IMR-90 (cell line): ENCODE data around the gene SGK1. TPM values are rescaled to one million over a fixed set of nuclear protein-coding genes. Genes with fewer than 3 reads are reported as not detected.

Source experiments
- ATAC-seq: fragments of 200-7000 bp; cut with Tn5 transposase; 2 replicates; pipeline ENCODE4 v1.9.1; 2020; ENCODE audit warnings: low read depth, mild to moderate bottlenecking, moderate library complexity
- BruUV-seq: library from RNA; stranded (reverse); fragments of 400-500 nt; replicated peaks from 2 replicates; lab custom pipeline; 2021; lab: Mats Ljungman, UMichigan
- CTCF ChIA-PET: fragments of 300-600 bp; formaldehyde crosslinking; extraction: SDS; loops from one replicate; lab custom pipeline; 2021; ENCODE audit warnings: antibody characterized with exemption; lab: Yijun Ruan, JAX
- POLR2A ChIA-PET: fragments of 300-600 bp; sonication (Branson Sonifier 250); formaldehyde crosslinking; loops from one replicate; lab custom pipeline; 2022; ENCODE audit warnings: antibody characterized with exemption; ENCODE audit not compliant: unreplicated experiment; lab: Charles Lee
- DNase-seq: peaks from one replicate; pipeline ENCODE4 v3.0.0; 2013
- H2AFZ ChIP-seq: replicated peaks from 2 replicates; pipeline ENCODE3; 2013; ENCODE audit warnings: low read length, mild to moderate bottlenecking; ENCODE audit not compliant: poor library complexity
- H2AK5ac ChIP-seq: 2 replicates; pipeline ENCODE4 v1.6.1; 2013; ENCODE audit warnings: low read depth, low read length, inconsistent platforms
- H2AK9ac ChIP-seq: replicated peaks from 2 replicates; pipeline ENCODE3; 2013; ENCODE audit warnings: mild to moderate bottlenecking, low read depth, low read length, moderate library complexity; ENCODE audit not compliant: poor library complexity
- H2BK120ac ChIP-seq: 2 replicates; pipeline ENCODE4 v1.6.1; 2013; ENCODE audit warnings: low read depth, low read length, inconsistent platforms
- H2BK15ac ChIP-seq: 3 replicates; pipeline ENCODE4 v1.6.1; 2013; ENCODE audit warnings: low read depth, low read length, inconsistent platforms
- H2BK20ac ChIP-seq: 2 replicates; pipeline ENCODE4 v1.6.1; 2013; ENCODE audit warnings: low read depth, mild to moderate bottlenecking, inconsistent platforms, low read length, moderate library complexity
- H2BK5ac ChIP-seq: 2 replicates; pipeline ENCODE4 v1.6.1; 2013; ENCODE audit warnings: mild to moderate bottlenecking, low read depth, low read length, inconsistent platforms; ENCODE audit not compliant: poor library complexity, severe bottlenecking
- H3K14ac ChIP-seq: replicated peaks from 2 replicates; pipeline ENCODE4 v1.6.1; 2013; ENCODE audit warnings: low read depth, low read length, inconsistent platforms
- H3K18ac ChIP-seq: 2 replicates; pipeline ENCODE4 v1.6.1; 2013; ENCODE audit warnings: low read depth, low read length, control low read depth
- H3K23ac ChIP-seq: 2 replicates; pipeline ENCODE4 v1.6.1; 2013; ENCODE audit warnings: low read depth, low read length, inconsistent platforms
- H3K27ac ChIP-seq: 2 replicates; pipeline ENCODE4 v1.5.1; 2013; ENCODE audit warnings: mild to moderate bottlenecking, control low read depth, low read length; ENCODE audit not compliant: insufficient read depth
- H3K27me3 ChIP-seq: 2 replicates; pipeline ENCODE4 v1.6.1; 2013; ENCODE audit warnings: low read length; ENCODE audit not compliant: control insufficient read depth, insufficient read depth
- H3K36me3 ChIP-seq: 2 replicates; pipeline ENCODE4 v1.6.1; 2013; ENCODE audit warnings: low read length, mixed read lengths; ENCODE audit not compliant: control insufficient read depth, insufficient read depth
- H3K4ac ChIP-seq: 2 replicates; pipeline ENCODE4 v1.6.1; 2013; ENCODE audit warnings: low read depth, low read length, inconsistent platforms
- H3K4me1 ChIP-seq: 2 replicates; pipeline ENCODE4 v1.6.1; 2013; ENCODE audit warnings: low read length, mixed read lengths; ENCODE audit not compliant: control insufficient read depth, insufficient read depth
- H3K4me2 ChIP-seq: 2 replicates; pipeline ENCODE4 v1.6.1; 2013; ENCODE audit warnings: low read depth, mild to moderate bottlenecking, control low read depth, low read length, moderate library complexity
- H3K4me3 ChIP-seq: 2 replicates; pipeline ENCODE4 v1.5.1; 2013; ENCODE audit warnings: low read depth, mild to moderate bottlenecking, control low read depth, low read length, moderate library complexity; ENCODE audit not compliant: insufficient read depth
- H3K56ac ChIP-seq: 2 replicates; pipeline ENCODE4 v1.6.1; 2013; ENCODE audit warnings: low read length, inconsistent platforms; ENCODE audit not compliant: insufficient read depth; ENCODE audit errors: extremely low read depth
- H3K79me1 ChIP-seq, 2 experiments: 2 replicates each; pipeline ENCODE4 v1.6.1; 2013; ENCODE audit warnings: low read length in 2 of 2, inconsistent platforms in 1 of 2, low read depth in 1 of 2
- H3K9ac ChIP-seq: 2 replicates; pipeline ENCODE4 v1.6.1; 2013; ENCODE audit warnings: low read depth, low read length, control low read depth
- H3K9me1 ChIP-seq: 2 replicates; pipeline ENCODE4 v1.6.1; 2013; ENCODE audit warnings: low read length, inconsistent platforms; ENCODE audit not compliant: insufficient read depth
- H3K9me3 ChIP-seq: 2 replicates; pipeline ENCODE4 v1.6.1; 2013; ENCODE audit warnings: low read length; ENCODE audit not compliant: control insufficient read depth, insufficient read depth
- H4K20me1 ChIP-seq: 2 replicates; pipeline ENCODE4 v1.6.1; 2013; ENCODE audit warnings: low read length, inconsistent platforms; ENCODE audit not compliant: insufficient read depth
- H4K5ac ChIP-seq: 2 replicates; pipeline ENCODE4 v1.6.1; 2013; ENCODE audit warnings: mild to moderate bottlenecking, low read depth, low read length, control low read depth
- H4K8ac ChIP-seq, 2 experiments: 2 replicates each; pipeline ENCODE4 v1.6.1; 2013; ENCODE audit warnings: low read depth in 2 of 2, low read length in 2 of 2, control low read depth in 1 of 2, inconsistent platforms in 1 of 2
- H4K91ac ChIP-seq: 2 replicates; pipeline ENCODE4 v1.6.1; 2013; ENCODE audit warnings: low read depth, low read length, inconsistent platforms; ENCODE audit not compliant: insufficient read depth
- BHLHE40 ChIP-seq: fragments of 150-350 bp; IDR thresholded peaks from 2 replicates; pipeline ENCODE4 v1.6.1; 2016; ENCODE audit warnings: mild to moderate bottlenecking, low read depth, low read length
- CEBPB ChIP-seq: IDR thresholded peaks from 2 replicates; pipeline ENCODE4 v1.6.1; 2012; ENCODE audit warnings: low read depth, low read length, improper control_type of control experiment
- CHD1 ChIP-seq: IDR thresholded peaks from 2 replicates; pipeline ENCODE4 v1.6.1; 2012; ENCODE audit warnings: low read depth, low read length, improper control_type of control experiment
- FOS ChIP-seq: fragments of 150-350 bp; IDR thresholded peaks from 2 replicates; pipeline ENCODE4 v1.6.1; 2016; ENCODE audit warnings: low read depth, low read length
- MAFK ChIP-seq: IDR thresholded peaks from 2 replicates; pipeline ENCODE4 v1.6.1; 2012; ENCODE audit warnings: low read depth, low read length, improper control_type of control experiment
- MAZ ChIP-seq: IDR thresholded peaks from 2 replicates; pipeline ENCODE4 v1.6.1; 2012; ENCODE audit warnings: low read depth, mild to moderate bottlenecking, low read length, improper control_type of control experiment, moderate library complexity, borderline replicate concordance
- MXI1 ChIP-seq: IDR thresholded peaks from 2 replicates; pipeline ENCODE4 v1.6.1; 2012; ENCODE audit warnings: low read depth, mild to moderate bottlenecking, low read length, moderate library complexity, borderline replicate concordance
- POLR2A ChIP-seq: IDR thresholded peaks from 2 replicates; pipeline ENCODE4 v1.6.1; 2012; ENCODE audit warnings: mild to moderate bottlenecking, low read depth, low read length
- RAD21 ChIP-seq: IDR thresholded peaks from 2 replicates; pipeline ENCODE4 v1.6.1; 2012; ENCODE audit warnings: low read length, improper control_type of control experiment
- SMC3 ChIP-seq: fragments of 150-350 bp; IDR thresholded peaks from 2 replicates; pipeline ENCODE4 v1.6.1; 2016; ENCODE audit warnings: low read depth, mild to moderate bottlenecking, antibody characterized with exemption, low read length, moderate library complexity
- WGBS, 2 experiments: methylation state at CpG; one replicate each; pipeline versions ENCODE4 v1.1.5 to v1.1.7; 2013; ENCODE audit warnings: missing lambda C conversion rate in 2 of 2; ENCODE audit not compliant: insufficient read length in 1 of 2; ENCODE audit errors: extremely low coverage in 2 of 2; 5-methylcytosine and 5-hydroxymethylcytosine counted together
- dilution Hi-C: fragments of 300-500 bp; cut with HindIII; formaldehyde crosslinking; loops from one replicate; pipeline ENCODE4 v1.14.3; 2018; ENCODE audit warnings: low sequenced_read_pairs; ENCODE audit not compliant: unreplicated experiment
- in situ Hi-C: fragments of 300-500 bp; cut with MboI; formaldehyde crosslinking; loops from 3 replicates; pipeline ENCODE4 v1.14.3; 2019; ENCODE audit warnings: low sequenced_read_pairs, inconsistent platforms, mixed read lengths
- intact Hi-C: fragments of 100-400 bp; cut with micrococcal nuclease; formaldehyde crosslinking; loops from 2 replicates; pipeline ENCODE4 v1.10.0; 2022
- polyA plus RNA-seq, 3 experiments: library from polyadenylated mRNA; depleted of rRNA; stranded (reverse); fragments of >200 nt; gene quantifications; 2 replicates each; pipeline ENCODE4 v1.2.3, GENCODE V29; 2012; ENCODE audit warnings: low replicate concordance in 1 of 3
- total RNA-seq: library from RNA; depleted of rRNA; stranded (reverse); fragments of >200 nt; gene quantifications from 2 replicates; pipeline ENCODE4 v1.2.3, GENCODE V29; 2012
- TF ChIP-seq, protein P1 (sequence below): fragments of 150-350 bp; IDR thresholded peaks from 2 replicates; pipeline ENCODE4 v1.6.1; 2017; ENCODE audit warnings: mild to moderate bottlenecking, antibody characterized with exemption, low read length, low read depth
- TF ChIP-seq, protein P2 (sequence below): fragments of 150-350 bp; IDR thresholded peaks from 2 replicates; pipeline ENCODE4 v1.6.1; 2016; ENCODE audit warnings: low read depth, mild to moderate bottlenecking, low read length, moderate library complexity, borderline replicate concordance
- TF ChIP-seq, protein P3 (sequence below): conservative IDR thresholded peaks from 2 replicates; pipeline ENCODE4 v1.5.1; 2012; ENCODE audit warnings: mild to moderate bottlenecking, low read depth, low read length, improper control_type of control experiment

Gene SGK1
- total and polyA plus RNA-seq, 2 of the 4 experiments (the other 2 are of a cell fraction) = 121 to 255 TPM

DNA sequence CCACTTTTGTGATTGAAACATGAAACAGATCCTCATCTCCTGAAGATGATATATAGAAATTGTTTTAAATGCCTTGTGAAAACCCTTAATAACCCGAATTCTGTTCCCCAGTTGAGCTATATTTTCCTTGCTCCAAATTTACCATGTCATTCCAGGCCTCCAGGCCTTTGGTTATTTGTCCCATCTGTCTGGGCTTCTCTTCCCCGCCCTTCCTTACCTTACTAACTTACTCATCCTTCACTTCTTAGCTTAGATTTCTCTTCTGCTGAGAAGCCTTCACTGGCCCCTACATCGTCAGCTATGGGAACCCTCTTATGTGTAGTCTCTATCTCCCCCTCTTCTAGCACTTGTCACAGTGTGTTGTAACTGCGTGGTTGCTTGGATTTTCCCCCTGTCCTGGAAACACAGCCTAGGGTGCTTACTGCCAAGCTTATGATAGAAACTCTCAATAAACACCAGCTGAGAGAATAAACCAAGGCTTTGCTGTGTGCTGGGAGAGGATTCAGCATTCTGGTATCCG lies 68.6 kb downstream of the SGK1 start:
- dilution Hi-C loops = no loop called here
- in situ Hi-C loops = no loop called here
- Histone ChIP-seq H3K56ac (no peak overlapping the region), H3K9me1 (no peaks in the 10 kb centered on the region), H2AK9ac (no peak overlapping the region), H3K9me3 (no peaks in the 10 kb centered on the region), H3K4me3 (no peak overlapping the region), H4K20me1 (no peaks in the 10 kb centered on the region), H3K4me2 (peak overlapping the region; percentile 86; the same call in 1 of the 2 replicates), H3K18ac (0 out of 2 replicates have a peak overlapping the region, but pooled peaks have one; percentile 1), H3K4me1 (peaks cover 12% of the 10 kb centered on the region), H2AK5ac (peak overlapping the region; percentile 2; the same call in 1 of the 2 replicates), H4K5ac (peak overlapping the region; percentile 63; the same call in 1 of the 2 replicates), H3K23ac (no peak overlapping the region), H3K79me1 (no peaks in the 10 kb centered on the region), H4K8ac (no peak overlapping the region), H4K91ac (no peak overlapping the region), H2BK20ac (0 out of 2 replicates have a peak overlapping the region, but pooled peaks have one; percentile 24), H2AFZ (no peak overlapping the region), H2BK5ac (no peak overlapping the region), H3K27me3 (no peaks in the 10 kb centered on the region), H2BK120ac (0 out of 2 replicates have a peak overlapping the region, but pooled peaks have one; percentile 4), H3K9ac (no peak overlapping the region), H3K27ac (no peak overlapping the region), H2BK15ac (no peak overlapping the region), H3K4ac (no peak overlapping the region), H3K36me3 (no peaks in the 10 kb centered on the region), H3K14ac (no peak overlapping the region; the same call in 1 of the 2 replicates)
- BruUV-seq = no TSS peak
- intact Hi-C loops = no loop called here
- no peak for TF ChIP-seq POLR2A
- TF ChIP-seq MAZ = no peak
- TF ChIP-seq RAD21 = no peak
- no peak for TF ChIP-seq MAFK
- TF ChIP-seq, protein P1, sequence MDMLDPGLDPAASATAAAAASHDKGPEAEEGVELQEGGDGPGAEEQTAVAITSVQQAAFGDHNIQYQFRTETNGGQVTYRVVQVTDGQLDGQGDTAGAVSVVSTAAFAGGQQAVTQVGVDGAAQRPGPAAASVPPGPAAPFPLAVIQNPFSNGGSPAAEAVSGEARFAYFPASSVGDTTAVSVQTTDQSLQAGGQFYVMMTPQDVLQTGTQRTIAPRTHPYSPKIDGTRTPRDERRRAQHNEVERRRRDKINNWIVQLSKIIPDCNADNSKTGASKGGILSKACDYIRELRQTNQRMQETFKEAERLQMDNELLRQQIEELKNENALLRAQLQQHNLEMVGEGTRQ = no peak
- TF ChIP-seq, protein P2, sequence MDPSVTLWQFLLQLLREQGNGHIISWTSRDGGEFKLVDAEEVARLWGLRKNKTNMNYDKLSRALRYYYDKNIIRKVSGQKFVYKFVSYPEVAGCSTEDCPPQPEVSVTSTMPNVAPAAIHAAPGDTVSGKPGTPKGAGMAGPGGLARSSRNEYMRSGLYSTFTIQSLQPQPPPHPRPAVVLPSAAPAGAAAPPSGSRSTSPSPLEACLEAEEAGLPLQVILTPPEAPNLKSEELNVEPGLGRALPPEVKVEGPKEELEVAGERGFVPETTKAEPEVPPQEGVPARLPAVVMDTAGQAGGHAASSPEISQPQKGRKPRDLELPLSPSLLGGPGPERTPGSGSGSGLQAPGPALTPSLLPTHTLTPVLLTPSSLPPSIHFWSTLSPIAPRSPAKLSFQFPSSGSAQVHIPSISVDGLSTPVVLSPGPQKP = no peak
- TF ChIP-seq, protein P3, sequence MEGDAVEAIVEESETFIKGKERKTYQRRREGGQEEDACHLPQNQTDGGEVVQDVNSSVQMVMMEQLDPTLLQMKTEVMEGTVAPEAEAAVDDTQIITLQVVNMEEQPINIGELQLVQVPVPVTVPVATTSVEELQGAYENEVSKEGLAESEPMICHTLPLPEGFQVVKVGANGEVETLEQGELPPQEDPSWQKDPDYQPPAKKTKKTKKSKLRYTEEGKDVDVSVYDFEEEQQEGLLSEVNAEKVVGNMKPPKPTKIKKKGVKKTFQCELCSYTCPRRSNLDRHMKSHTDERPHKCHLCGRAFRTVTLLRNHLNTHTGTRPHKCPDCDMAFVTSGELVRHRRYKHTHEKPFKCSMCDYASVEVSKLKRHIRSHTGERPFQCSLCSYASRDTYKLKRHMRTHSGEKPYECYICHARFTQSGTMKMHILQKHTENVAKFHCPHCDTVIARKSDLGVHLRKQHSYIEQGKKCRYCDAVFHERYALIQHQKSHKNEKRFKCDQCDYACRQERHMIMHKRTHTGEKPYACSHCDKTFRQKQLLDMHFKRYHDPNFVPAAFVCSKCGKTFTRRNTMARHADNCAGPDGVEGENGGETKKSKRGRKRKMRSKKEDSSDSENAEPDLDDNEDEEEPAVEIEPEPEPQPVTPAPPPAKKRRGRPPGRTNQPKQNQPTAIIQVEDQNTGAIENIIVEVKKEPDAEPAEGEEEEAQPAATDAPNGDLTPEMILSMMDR = no peak
- no peak for TF ChIP-seq SMC3
- no peak for TF ChIP-seq CEBPB
- no peak for TF ChIP-seq CHD1
- no peak for TF ChIP-seq BHLHE40
- no peak for TF ChIP-seq FOS
- no peak for TF ChIP-seq MXI1
- peak; percentile 25 for DNase-seq
- ATAC-seq = no peak; the same call in 1 of the 2 replicates
- ChIA-PET POLR2A (no interaction called here), CTCF (no interaction called here)
- WGBS, 2 experiments = 60% methylated on average over 1 of the region's 5 CpGs; no CpG with 5 or more reads in 1 of the 2 experiments
